GM12878 (cell line): ENCODE results near the gene CD151. TPM values are rescaled to one million over a fixed set of nuclear protein-coding genes. Genes with fewer than 3 reads are reported as not detected.

Experiments used
- ATAC-seq: fragments of 200-7000 bp; cut with Tn5 transposase; 3 replicates; pipeline ENCODE4 v1.9.1; 2020; ENCODE audit warnings: mild to moderate bottlenecking, moderate library complexity
- BruUV-seq: library from RNA; stranded (reverse); fragments of 400-500 nt; replicated peaks from 2 replicates; lab custom pipeline; 2021; lab: Mats Ljungman, UMichigan
- CTCF ChIA-PET: fragments of 300-600 bp; sonication (Branson Sonifier 250); formaldehyde crosslinking; extraction: SDS; loops from one replicate; lab custom pipeline; 2021; ENCODE audit warnings: inconsistent platforms; lab: Yijun Ruan, JAX
- POLR2A ChIA-PET: fragments of 350-600 bp; formaldehyde crosslinking; extraction: SDS; loops from one replicate; lab custom pipeline; 2021; ENCODE audit warnings: inconsistent platforms; lab: Charles Lee
- RAD21 ChIA-PET: fragments of 300-600 bp; sonication (Branson Sonifier 250); formaldehyde crosslinking; loops from one replicate; lab custom pipeline; 2023; ENCODE audit warnings: antibody characterized with exemption; ENCODE audit not compliant: unreplicated experiment; lab: Charles Lee
- SMC1A ChIA-PET: fragments of 300-600 bp; sonication (Branson Sonifier 250); formaldehyde crosslinking; loops from one replicate; lab custom pipeline; 2023; ENCODE audit not compliant: unreplicated experiment, uncharacterized antibody; lab: Charles Lee
- DNase-seq: peaks from one replicate; pipeline ENCODE4 v3.0.0-alpha.2; 2011; ENCODE audit warnings: low read depth, low spot score
- FAIRE-seq: peaks from 3 replicates; lab custom pipeline; 2011; peaks lifted over from hg19 to GRCh38; lab: Jason Lieb, UNC
- H2AFZ ChIP-seq: 2 replicates; pipeline ENCODE4 v1.6.0; 2011; ENCODE audit warnings: low read depth, low read length, control low read depth; ENCODE audit not compliant: control insufficient read depth
- H3K27ac ChIP-seq: 2 replicates; pipeline ENCODE4 v1.5.1; 2011; ENCODE audit warnings: control low read depth; ENCODE audit not compliant: control insufficient read depth, insufficient read depth
- H3K27me3 ChIP-seq, 2 experiments: replicated peaks in 1 of 2; 2 replicates each; pipeline versions ENCODE4 v1.6.0 to v1.6.1; 2011; ENCODE audit warnings: low read length in 1 of 2; ENCODE audit not compliant: control insufficient read depth in 2 of 2, insufficient read depth in 2 of 2
- H3K36me3 ChIP-seq, 2 experiments: 2 replicates each; pipeline ENCODE4 v1.5.1; 2011; ENCODE audit warnings: low read length in 1 of 2; ENCODE audit not compliant: control insufficient read depth in 2 of 2, insufficient read depth in 2 of 2
- H3K4me1 ChIP-seq: 2 replicates; pipeline ENCODE4 v1.6.1; 2011; ENCODE audit warnings: mild to moderate bottlenecking, low read length, moderate library complexity, mixed read lengths; ENCODE audit not compliant: control insufficient read depth, insufficient read depth
- H3K4me2 ChIP-seq: 2 replicates; pipeline ENCODE4 v1.6.0; 2011; ENCODE audit warnings: control low read depth; ENCODE audit not compliant: control insufficient read depth, insufficient read depth
- H3K4me3 ChIP-seq: fragments of 200-600 bp; sonication (generic); 2 replicates; pipeline ENCODE4 v1.5.1; 2016
- H3K79me2 ChIP-seq: 2 replicates; pipeline ENCODE4 v1.6.0; 2011; ENCODE audit warnings: low read length; ENCODE audit not compliant: control insufficient read depth, insufficient read depth
- H3K9ac ChIP-seq: 2 replicates; pipeline ENCODE4 v1.8.0; 2011; ENCODE audit warnings: low read length, control low read depth, mixed read lengths; ENCODE audit not compliant: control insufficient read depth, insufficient read depth
- H3K9me3 ChIP-seq: replicated peaks from 3 replicates; pipeline ENCODE4 v1.5.1; 2011; ENCODE audit warnings: mild to moderate bottlenecking, low read length; ENCODE audit not compliant: control insufficient read depth, insufficient read depth
- H4K20me1 ChIP-seq: 2 replicates; pipeline ENCODE4 v1.6.0; 2011; ENCODE audit not compliant: control insufficient read depth, insufficient read depth
- BACH1 ChIP-seq: fragments of 450-650 bp; IDR thresholded peaks from 2 replicates; pipeline ENCODE4 v1.6.1; 2017; ENCODE audit warnings: mild to moderate bottlenecking, borderline replicate concordance
- BCL11A ChIP-seq: IDR thresholded peaks from 2 replicates; pipeline ENCODE4 v1.6.1; 2011; ENCODE audit warnings: low read depth, low read length
- CBFB ChIP-seq: IDR thresholded peaks from 2 replicates; pipeline ENCODE4 v1.6.1; 2016; ENCODE audit warnings: antibody characterized with exemption, low read depth
- CREB1 ChIP-seq: IDR thresholded peaks from 2 replicates; pipeline ENCODE4 v1.6.1; 2012; ENCODE audit warnings: low read depth, mild to moderate bottlenecking, inconsistent platforms
- E2F4 ChIP-seq: IDR thresholded peaks from 2 replicates; pipeline ENCODE4 v1.6.1; 2012; ENCODE audit warnings: low read depth, low read length, improper control_type of control experiment
- EZH2 ChIP-seq: IDR thresholded peaks from 2 replicates; pipeline ENCODE4 v1.6.1; 2012; ENCODE audit warnings: low read depth, mild to moderate bottlenecking, control low read depth, inconsistent platforms, low read length, borderline replicate concordance; ENCODE audit not compliant: control insufficient read depth
- HDAC2 ChIP-seq: fragments of 200-600 bp; sonication (generic); IDR thresholded peaks from 2 replicates; pipeline ENCODE4 v1.6.1; 2017
- HSF1 ChIP-seq: fragments of 150-350 bp; IDR thresholded peaks from 2 replicates; pipeline ENCODE4 v1.6.1; 2014; ENCODE audit warnings: mild to moderate bottlenecking, low read depth, low read length
- MEF2B ChIP-seq: fragments of 450-650 bp; IDR thresholded peaks from 2 replicates; pipeline ENCODE4 v1.6.1; 2018; ENCODE audit warnings: mild to moderate bottlenecking, moderate library complexity; ENCODE audit not compliant: partially characterized antibody, poor library complexity, severe bottlenecking
- MXI1 ChIP-seq: fragments of 150-350 bp; IDR thresholded peaks from 2 replicates; pipeline ENCODE4 v1.6.1; 2011; ENCODE audit warnings: low read depth, mild to moderate bottlenecking, inconsistent platforms, low read length, improper control_type of control experiment
- PAX5 ChIP-seq: IDR thresholded peaks from 2 replicates; pipeline ENCODE4 v1.6.1; 2011; ENCODE audit warnings: low read depth, low read length, borderline replicate concordance
- RB1 ChIP-seq: fragments of 450-650 bp; formaldehyde crosslinking; IDR thresholded peaks from 2 replicates; pipeline ENCODE4 v1.6.1; 2017; ENCODE audit warnings: mild to moderate bottlenecking, borderline replicate concordance
- SIN3A ChIP-seq: IDR thresholded peaks from 2 replicates; pipeline ENCODE4 v1.6.1; 2012; ENCODE audit warnings: low read depth, low read length, improper control_type of control experiment
- SPI1 ChIP-seq: IDR thresholded peaks from 2 replicates; pipeline ENCODE4 v1.6.1; 2011; ENCODE audit warnings: low read depth, mild to moderate bottlenecking, low read length, moderate library complexity, borderline replicate concordance; ENCODE audit not compliant: insufficient read depth
- STAT1 ChIP-seq: fragments of 450-650 bp; conservative IDR thresholded peaks from 2 replicates; pipeline ENCODE4 v1.6.1; 2014; ENCODE audit warnings: antibody characterized with exemption, mild to moderate bottlenecking
- TARDBP ChIP-seq: IDR thresholded peaks from 2 replicates; pipeline ENCODE4 v1.6.1; 2016; ENCODE audit warnings: borderline replicate concordance
- ZNF207 ChIP-seq: fragments of 450-650 bp; IDR thresholded peaks from 2 replicates; pipeline ENCODE4 v1.6.1; 2014; ENCODE audit warnings: antibody characterized with exemption, mild to moderate bottlenecking, borderline replicate concordance
- ZNF274 ChIP-seq: IDR thresholded peaks from one replicate; pipeline ENCODE4 v1.8.0; 2011; ENCODE audit not compliant: insufficient read length, insufficient read depth
- ZZZ3 ChIP-seq: IDR thresholded peaks from 2 replicates; pipeline ENCODE4 v1.6.1; 2011; ENCODE audit warnings: low read depth; ENCODE audit not compliant: control insufficient read depth, insufficient read length
- WGBS: methylation state at CpG from one replicate; pipeline ENCODE4 v1.1.6; 2016; ENCODE audit warnings: low lambda C conversion rate; ENCODE audit not compliant: insufficient replicate concordance, insufficient coverage; ENCODE audit errors: missing lambda C conversion rate; 5-methylcytosine and 5-hydroxymethylcytosine counted together
- in situ Hi-C: fragments of 300-500 bp; cut with MboI; formaldehyde crosslinking; loops from 9 replicates; pipeline ENCODE4 v1.14.3; 2018; ENCODE audit warnings: mixed read lengths
- intact Hi-C: fragments of 100-400 bp; cut with micrococcal nuclease; formaldehyde crosslinking; loops from one replicate; pipeline ENCODE4 v1.14.2; 2022; ENCODE audit not compliant: unreplicated experiment
- polyA plus RNA-seq, 11 experiments: library from polyadenylated mRNA; depleted of rRNA in 4 of 11; unstranded in 6 of 11; stranded (reverse) in 5 of 11; fragments of >200 nt; fragmentation: Nextera tagmentation in 4 of 11; fragmentation: Illumina TruSeq in 1 of 11; extraction: Ambion mirVana in 4 of 11; extraction: Trizol in 1 of 11; gene quantifications; 1 replicate in 1 of 11; 2 replicates in 10 of 11; pipeline versions ENCODE4 v1.2.1 to v1.2.3, GENCODE V29; 2011 to 2016; ENCODE audit warnings: inconsistent platforms in 2 of 11, missing spikeins in 2 of 11, low read depth in 1 of 11
- total RNA-seq, 4 experiments: library from RNA; depleted of rRNA in 3 of 4; stranded (reverse); fragments of >200 nt in 3 of 4; fragmentation: Illumina TruSeq in 1 of 4; extraction: Trizol in 1 of 4; gene quantifications; 2 replicates each; pipeline versions ENCODE4 v1.2.1 to v1.2.3, GENCODE V29; 2013 to 2021

Gene CD151
- total and polyA plus RNA-seq, 10 of the 15 experiments (the other 5 are each of a cell fraction or from before 2014, with no cell fraction given) = 0.52 to 41.7 (median 14.7) TPM

- TF ChIP-seq STAT1 = no peak
- TF ChIP-seq EZH2 = no peak
- no peak for TF ChIP-seq ZZZ3
- no peak for TF ChIP-seq MEF2B
- TF ChIP-seq ZNF207 = no peak
- no peak for TF ChIP-seq E2F4
- TF ChIP-seq, all 136 proteins: peak for 0
Observed at GRCh38 chr11:855330-855674, 22.6 kb downstream of the CD151 start (continued).

GRCh38 chr11:855796-856195, 23.0 kb downstream of the CD151 start:
- DNase-seq (no peak), ATAC-seq (no peak), FAIRE-seq (no peak)
- Histone ChIP-seq H3K4me2 (no peak overlapping the region), H4K20me1 (no peaks in the 10 kb centered on the region), H3K9ac (no peak overlapping the region), H3K9me3 (no peaks in the 10 kb centered on the region), H3K27ac (no peak overlapping the region), H2AFZ (no peak overlapping the region), H3K4me3 (no peak overlapping the region), H3K4me1 (no peaks in the 10 kb centered on the region), H3K36me3 (no peaks in the 10 kb centered on the region), H3K79me2 (no peaks in the 10 kb centered on the region), H3K27me3 (no peaks in the 10 kb centered on the region)
- intact Hi-C loops = no loop called here
- CTCF ChIA-PET = no interaction called here
- POLR2A ChIA-PET = interaction anchor here (0.6 kb wide), 1 partner anchor 209 kb away, joined by 4 read pairs; no protein-coding TSS in a partner anchor
- BruUV-seq = no TSS peak
- RAD21 ChIA-PET = no interaction called here
- TF ChIP-seq MXI1 = no peak
- TF ChIP-seq HSF1 = no peak
- no peak for TF ChIP-seq PAX5
- TF ChIP-seq TARDBP = no peak
- TF ChIP-seq SIN3A = no peak
- no peak for TF ChIP-seq HDAC2
- no peak for TF ChIP-seq RB1
- TF ChIP-seq CREB1 = no peak
- no peak for TF ChIP-seq BACH1
- TF ChIP-seq SPI1 = no peak
- TF ChIP-seq ZNF274 = no peak
- TF ChIP-seq CBFB = no peak
- TF ChIP-seq BCL11A = no peak
- no peak for TF ChIP-seq EZH2
- in situ Hi-C loops = no loop called here
- WGBS = 14% methylated on average over 12 of the region's 12 CpGs
- SMC1A ChIA-PET = no interaction called here
